Measurements from ENCODE around the gene RALA.
"Not testable (repeated sequence)": the region's sequence is repeated elsewhere in the genome, so short reads cannot be mapped to it uniquely, and the experiment has no call there.

RALA gene

GRCh38 chr7:39686261-39686924, 63.0 kb downstream of the RALA start:
- DNase-seq (ENCODE audit: low spot score): no peak

GRCh38 chr7:39688611-39689480, 65.5 kb downstream of the RALA start:
- DNase-seq (ENCODE audit: low spot score): no peak

- no peak for DNase-seq (ENCODE audit: low spot score)
Measured at GRCh38 chr7:39691821-39692220, 68.4 kb downstream of the RALA start.

GRCh38 chr7:39693086-39693485, 69.7 kb downstream of the RALA start:
- DNase-seq (ENCODE audit: low spot score): not testable (repeated sequence)

GRCh38 chr7:39693812-39694211, 70.4 kb downstream of the RALA start:
- no peak for DNase-seq (ENCODE audit: low spot score)

- no peak for DNase-seq (ENCODE audit: low spot score)
Measured at GRCh38 chr7:39695852-39696586, 72.6 kb downstream of the RALA start.

- no peak for DNase-seq (ENCODE audit: low spot score)
Measured at GRCh38 chr7:39696631-39697030, 73.3 kb downstream of the RALA start.

GRCh38 chr7:39697483-39697882, 74.1 kb downstream of the RALA start:
- DNase-seq (ENCODE audit: low spot score): no peak

GRCh38 chr7:39700165-39700564, 76.8 kb downstream of the RALA start:
- DNase-seq (ENCODE audit: low spot score): no peak

- no peak for DNase-seq (ENCODE audit: low spot score)
Measured at GRCh38 chr7:39700932-39701331, 77.6 kb downstream of the RALA start.

GRCh38 chr7:39702133-39702532, 78.8 kb downstream of the RALA start:
- no peak for DNase-seq (ENCODE audit: low spot score)

GRCh38 chr7:39703144-39703543, 79.8 kb downstream of the RALA start:
- DNase-seq (ENCODE audit: low spot score): no peak

- no peak for DNase-seq (ENCODE audit: low spot score)
Measured at GRCh38 chr7:39709029-39709428, 85.7 kb downstream of the RALA start.

- peak; percentile 21 for DNase-seq (ENCODE audit: low spot score)
Measured at GRCh38 chr7:39709768-39710311, 86.5 kb downstream of the RALA start.

- DNase-seq (ENCODE audit: low spot score): no peak
Measured at GRCh38 chr7:39712751-39713150, 89.4 kb downstream of the RALA start.

- DNase-seq (ENCODE audit: low spot score): no peak
Measured at GRCh38 chr7:39714447-39715091, 91.2 kb downstream of the RALA start.

GRCh38 chr7:39720586-39720985, 97.2 kb downstream of the RALA start:
- peak; percentile 50 for DNase-seq (ENCODE audit: low spot score)

- DNase-seq (ENCODE audit: low spot score): no peak
Measured at GRCh38 chr7:39721345-39721744, 98.0 kb downstream of the RALA start.

- no peak for DNase-seq (ENCODE audit: low spot score)
Measured at GRCh38 chr7:39721919-39722597, 98.7 kb downstream of the RALA start.

GRCh38 chr7:39727231-39728012, 104.0 kb downstream of the RALA start:
- no peak for DNase-seq (ENCODE audit: low spot score)

All from iPS-NIHi11 (cell line).